Activated CD8-positive, alpha-beta memory T cell treated with anti-CD3 and anti-CD28 coated beads, Interleukin-2, amount 10 ng/mL, durations not matched to agents 7 days and 5 days (primary cell): Measurements from ENCODE around the gene WDR90. TPM values are rescaled to one million over a fixed set of nuclear protein-coding genes. Genes with fewer than 3 reads are reported as not detected.

ENCODE experiments used
- ATAC-seq: fragments of 150-1000 bp; cut with Tn5 transposase; one replicate; pipeline ENCODE4 v1.10.0; 2021; ENCODE audit warnings: moderate library complexity
- CTCF ChIA-PET: fragments of 350-600 bp; sonication (Branson Sonifier 250); formaldehyde crosslinking; loops from one replicate; lab custom pipeline; 2021; ENCODE audit warnings: antibody characterized with exemption; lab: Charles Lee
- DNase-seq: peaks from one replicate; pipeline ENCODE4 v3.0.0-alpha.2; 2020
- H3K27ac Mint-ChIP-seq: one replicate; pipeline ENCODE4 v1.8.0; 2021; ENCODE audit warnings: mild to moderate bottlenecking, mixed read lengths
- H3K27me3 Mint-ChIP-seq: one replicate; pipeline ENCODE4 v1.8.0; 2021; ENCODE audit warnings: mixed read lengths
- H3K36me3 Mint-ChIP-seq: one replicate; pipeline ENCODE4 v1.8.0; 2021; ENCODE audit warnings: mild to moderate bottlenecking, mixed read lengths
- H3K4me1 Mint-ChIP-seq: one replicate; pipeline ENCODE4 v1.8.0; 2021; ENCODE audit warnings: mixed read lengths
- H3K4me3 Mint-ChIP-seq: one replicate; pipeline ENCODE4 v1.8.0; 2021; ENCODE audit warnings: mild to moderate bottlenecking, moderate library complexity, mixed read lengths
- H3K9me3 Mint-ChIP-seq: one replicate; pipeline ENCODE4 v1.8.0; 2022; ENCODE audit warnings: low read depth, mixed read lengths
- total RNA-seq, 2 experiments: library from RNA; stranded (reverse); gene quantifications; one replicate each; pipeline ENCODE4 v1.2.3, GENCODE V29; 2021

Gene WDR90
- 100 to 1,000 TPM in 1 of 2 experiments, 10 to 100 TPM in 1; 74.7 to 108 TPM for total RNA-seq

GRCh38 chr16:648781-649589 lies at the start of gene WDR90:
Gene WDR90 (plus strand): TSS chr16:649365. CDS start chr16:649417, 52 bp downstream.
- no peaks in the 10 kb centered on the region for H3K36me3 Mint-ChIP-seq
- H3K4me3 Mint-ChIP-seq: peak within 1 kb of the TSS; percentile 75
- no peaks in the 10 kb centered on the region for H3K27me3 Mint-ChIP-seq
- H3K4me1 Mint-ChIP-seq: peaks cover 17% of the 10 kb centered on the region
- H3K27ac Mint-ChIP-seq: peak within 1 kb of the TSS; percentile 78
- CTCF ChIA-PET: interaction anchor here (0.6 to 2.5 kb wide), 13 partner anchors 9 to 120 kb away, joined by 3 to 13 read pairs (median 3); partner anchors contain the start of genes ANTKMT, CIAO3, METTL26 and RHOT2
- peak; percentile 88 for ATAC-seq
- no peaks in the 10 kb centered on the region for H3K9me3 Mint-ChIP-seq
- DNase-seq: peak; percentile 96

GRCh38 chr16:600781-601180 lies 48.4 kb upstream of the WDR90 start:
- no peak overlapping the region for H3K27ac Mint-ChIP-seq
- no peaks in the 10 kb centered on the region for H3K9me3 Mint-ChIP-seq
- H3K36me3 Mint-ChIP-seq: peaks cover 8% of the 10 kb centered on the region
- no peak overlapping the region for H3K4me3 Mint-ChIP-seq
- ATAC-seq (no peak), DNase-seq (no peak)
- H3K4me1 Mint-ChIP-seq: peaks cover 2% of the 10 kb centered on the region
- H3K27me3 Mint-ChIP-seq: no peaks in the 10 kb centered on the region
- CTCF ChIA-PET: interaction anchor here (0.7 to 0.9 kb wide), 2 partner anchors 13 to 22 kb away, joined by 3 read pairs; no protein-coding TSS in a partner anchor

GRCh38 chr16:603933-604332 lies 45.2 kb upstream of the WDR90 start:
- H3K4me1 Mint-ChIP-seq: no peaks in the 10 kb centered on the region
- peaks cover 2% of the 10 kb centered on the region for H3K36me3 Mint-ChIP-seq
- DNase-seq (no peak), ATAC-seq (no peak)
- no peak overlapping the region for H3K27ac Mint-ChIP-seq
- H3K9me3 Mint-ChIP-seq: no peaks in the 10 kb centered on the region
- H3K27me3 Mint-ChIP-seq: no peaks in the 10 kb centered on the region
- CTCF ChIA-PET: interaction anchor here (0.7 kb wide), 1 partner anchor 108 kb away, joined by 3 read pairs; no protein-coding TSS in a partner anchor
- H3K4me3 Mint-ChIP-seq: no peak overlapping the region

- Mint-ChIP-seq H3K27me3 (no peaks in the 10 kb centered on the region), H3K27ac (no peak overlapping the region), H3K4me1 (no peaks in the 10 kb centered on the region), H3K36me3 (no peaks in the 10 kb centered on the region), H3K4me3 (no peak overlapping the region), H3K9me3 (no peaks in the 10 kb centered on the region)
- no peak for DNase-seq
- ATAC-seq: no peak
- CTCF ChIA-PET: no interaction called here
Observed at GRCh38 chr16:606656-607307, 42.4 kb upstream of the WDR90 start.

GRCh38 chr16:608019-608418 lies 41.1 kb upstream of the WDR90 start:
- Mint-ChIP-seq H3K36me3 (no peaks in the 10 kb centered on the region), H3K4me3 (no peak overlapping the region), H3K4me1 (no peaks in the 10 kb centered on the region), H3K27me3 (no peaks in the 10 kb centered on the region), H3K27ac (no peak overlapping the region), H3K9me3 (no peaks in the 10 kb centered on the region)
- CTCF ChIA-PET: no interaction called here
- ATAC-seq: no peak
- no peak for DNase-seq

GRCh38 chr16:609316-609715 lies 39.8 kb upstream of the WDR90 start:
- no peaks in the 10 kb centered on the region for H3K36me3 Mint-ChIP-seq
- CTCF ChIA-PET: no interaction called here
- H3K4me1 Mint-ChIP-seq: no peaks in the 10 kb centered on the region
- no peak for ATAC-seq
- DNase-seq: no peak
- H3K4me3 Mint-ChIP-seq: no peak overlapping the region
- H3K27me3 Mint-ChIP-seq: no peaks in the 10 kb centered on the region
- no peaks in the 10 kb centered on the region for H3K9me3 Mint-ChIP-seq
- no peak overlapping the region for H3K27ac Mint-ChIP-seq

GRCh38 chr16:609984-610383 lies 39.2 kb upstream of the WDR90 start:
- Mint-ChIP-seq H3K4me1 (no peaks in the 10 kb centered on the region), H3K36me3 (no peaks in the 10 kb centered on the region), H3K9me3 (no peaks in the 10 kb centered on the region), H3K27ac (no peak overlapping the region), H3K4me3 (no peak overlapping the region), H3K27me3 (no peaks in the 10 kb centered on the region)
- ATAC-seq (no peak), DNase-seq (no peak)
- CTCF ChIA-PET: interaction anchor here (1.0 kb wide), 1 partner anchor 101 kb away, joined by 3 read pairs; no protein-coding TSS in a partner anchor

- Mint-ChIP-seq H3K36me3 (no peaks in the 10 kb centered on the region), H3K27me3 (no peaks in the 10 kb centered on the region), H3K4me1 (no peaks in the 10 kb centered on the region), H3K4me3 (no peak overlapping the region), H3K9me3 (no peaks in the 10 kb centered on the region), H3K27ac (no peak overlapping the region)
- ATAC-seq (peak; percentile 23), DNase-seq (no peak)
- CTCF ChIA-PET: interaction anchor here (1.0 kb wide), 1 partner anchor 101 kb away, joined by 3 read pairs; no protein-coding TSS in a partner anchor
Observed at GRCh38 chr16:610513-611381, 38.4 kb upstream of the WDR90 start.

GRCh38 chr16:615122-615521 lies 34.0 kb upstream of the WDR90 start:
- H3K9me3 Mint-ChIP-seq: no peaks in the 10 kb centered on the region
- H3K36me3 Mint-ChIP-seq: no peaks in the 10 kb centered on the region
- CTCF ChIA-PET: no interaction called here
- no peaks in the 10 kb centered on the region for H3K27me3 Mint-ChIP-seq
- no peak overlapping the region for H3K27ac Mint-ChIP-seq
- no peak overlapping the region for H3K4me3 Mint-ChIP-seq
- no peaks in the 10 kb centered on the region for H3K4me1 Mint-ChIP-seq
- ATAC-seq: no peak
- no peak for DNase-seq

- Mint-ChIP-seq H3K4me1 (no peaks in the 10 kb centered on the region), H3K36me3 (no peaks in the 10 kb centered on the region), H3K27ac (no peak overlapping the region), H3K27me3 (no peaks in the 10 kb centered on the region), H3K9me3 (no peaks in the 10 kb centered on the region), H3K4me3 (no peak overlapping the region)
- DNase-seq (no peak), ATAC-seq (no peak)
- CTCF ChIA-PET: no interaction called here
Observed at GRCh38 chr16:616733-617586, 32.2 kb upstream of the WDR90 start.

GRCh38 chr16:617855-618254 lies 31.3 kb upstream of the WDR90 start:
- no peaks in the 10 kb centered on the region for H3K36me3 Mint-ChIP-seq
- H3K4me1 Mint-ChIP-seq: no peaks in the 10 kb centered on the region
- H3K27ac Mint-ChIP-seq: no peak overlapping the region
- no peak for ATAC-seq
- H3K4me3 Mint-ChIP-seq: no peak overlapping the region
- no peaks in the 10 kb centered on the region for H3K9me3 Mint-ChIP-seq
- no peaks in the 10 kb centered on the region for H3K27me3 Mint-ChIP-seq
- CTCF ChIA-PET: no interaction called here
- DNase-seq: no peak

- Mint-ChIP-seq H3K4me3 (no peak overlapping the region), H3K27me3 (no peaks in the 10 kb centered on the region), H3K4me1 (no peaks in the 10 kb centered on the region), H3K9me3 (no peaks in the 10 kb centered on the region), H3K36me3 (no peaks in the 10 kb centered on the region), H3K27ac (no peak overlapping the region)
- no peak for DNase-seq
- CTCF ChIA-PET: no interaction called here
- ATAC-seq: no peak
Observed at GRCh38 chr16:619476-620100, 29.6 kb upstream of the WDR90 start.
